M059J (cell line): ENCODE measurements around the gene FCRLB. TPM values are rescaled to one million over a fixed set of nuclear protein-coding genes. Genes with fewer than 3 reads are reported as not detected.
"Not testable (repeated sequence)": the region's sequence is repeated elsewhere in the genome, so short reads cannot be mapped to it uniquely, and the experiment has no call there.

Source experiments
- DNase-seq: peaks from one replicate; pipeline ENCODE4 v3.0.0-alpha.2; 2012; ENCODE audit warnings: low read depth
- total RNA-seq: library from RNA; depleted of rRNA; stranded (reverse); fragments of >200 nt; shearing (Covaris generic); gene quantifications from 2 replicates; pipeline ENCODE4 v1.2.3, GENCODE V29; 2014; rRNA removed

The FCRLB gene
- total RNA-seq, result 2.7 and 3.2 TPM in 2 replicates

DNA sequence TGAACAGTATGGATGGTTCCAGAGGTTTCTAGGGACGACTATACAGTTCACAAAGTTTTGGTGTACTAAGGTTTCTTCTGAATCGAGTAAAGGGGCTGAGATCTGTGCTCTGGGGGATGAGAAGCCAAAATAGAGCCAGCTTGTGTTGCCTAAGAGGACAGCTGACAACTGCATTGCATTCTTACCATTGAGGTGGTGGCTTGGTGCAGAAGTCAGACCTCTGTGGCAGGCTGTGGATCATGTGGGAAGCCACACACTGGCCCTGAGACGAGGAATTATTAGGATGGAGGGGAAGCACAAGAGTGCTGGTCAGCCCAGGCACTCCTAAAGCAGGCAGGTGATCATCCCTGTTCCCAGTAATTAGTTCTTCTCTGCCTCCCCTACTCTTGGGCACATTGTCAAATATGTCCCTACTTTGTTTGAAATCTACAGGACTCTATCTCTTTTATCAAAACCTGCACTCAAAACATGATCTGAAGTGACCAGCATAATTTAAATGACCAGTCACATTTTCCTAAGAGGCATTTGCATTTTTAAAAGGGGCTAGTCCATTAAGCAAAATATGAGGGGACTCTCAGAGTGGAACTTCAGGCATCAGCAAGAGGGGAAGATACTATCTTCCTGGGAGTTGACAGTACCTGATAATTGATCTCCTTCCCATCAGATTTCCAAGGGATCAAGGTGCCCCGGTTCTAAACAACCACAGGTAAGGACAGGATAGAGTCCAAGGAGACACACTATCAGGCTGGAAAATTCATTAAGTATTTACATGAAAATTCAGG, at the start of gene FCRLB:
TSS of gene FCRLB (plus strand) at position 589 of the 782 bp plus-strand sequence. CDS start 1,129 bp downstream, outside the sequence.
- DNase-seq, result no peak

DNA sequence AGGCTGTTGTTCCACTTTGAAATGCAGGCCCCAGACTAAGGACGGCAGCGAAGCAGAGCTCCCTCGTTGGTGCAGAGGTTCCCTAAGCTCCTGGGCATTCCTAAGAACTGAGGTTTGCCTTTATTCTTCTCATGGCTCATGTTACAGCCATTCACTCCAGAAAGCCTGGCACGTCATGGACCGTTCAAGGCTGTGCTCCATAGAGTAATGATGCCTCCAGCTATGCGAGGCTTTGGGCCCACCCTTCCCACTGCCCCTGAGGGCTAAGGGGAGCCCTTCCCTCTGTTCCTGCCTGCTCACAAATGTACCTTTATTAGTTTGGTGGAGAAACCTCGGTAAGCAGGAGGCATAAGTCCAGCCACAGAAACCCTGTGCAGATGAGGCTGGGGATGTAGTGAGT, 47.9 kb upstream of the FCRLB start:
- not testable (repeated sequence) for DNase-seq

GRCh38 chr1:161674447-161674846, 46.9 kb upstream of the FCRLB start:
- not testable (repeated sequence) for DNase-seq

- DNase-seq, result not testable (repeated sequence)
Measured at GRCh38 chr1:161674908-161675307, 46.4 kb upstream of the FCRLB start.

GRCh38 chr1:161676441-161676840, 44.9 kb upstream of the FCRLB start:
- DNase-seq, result no peak

DNA sequence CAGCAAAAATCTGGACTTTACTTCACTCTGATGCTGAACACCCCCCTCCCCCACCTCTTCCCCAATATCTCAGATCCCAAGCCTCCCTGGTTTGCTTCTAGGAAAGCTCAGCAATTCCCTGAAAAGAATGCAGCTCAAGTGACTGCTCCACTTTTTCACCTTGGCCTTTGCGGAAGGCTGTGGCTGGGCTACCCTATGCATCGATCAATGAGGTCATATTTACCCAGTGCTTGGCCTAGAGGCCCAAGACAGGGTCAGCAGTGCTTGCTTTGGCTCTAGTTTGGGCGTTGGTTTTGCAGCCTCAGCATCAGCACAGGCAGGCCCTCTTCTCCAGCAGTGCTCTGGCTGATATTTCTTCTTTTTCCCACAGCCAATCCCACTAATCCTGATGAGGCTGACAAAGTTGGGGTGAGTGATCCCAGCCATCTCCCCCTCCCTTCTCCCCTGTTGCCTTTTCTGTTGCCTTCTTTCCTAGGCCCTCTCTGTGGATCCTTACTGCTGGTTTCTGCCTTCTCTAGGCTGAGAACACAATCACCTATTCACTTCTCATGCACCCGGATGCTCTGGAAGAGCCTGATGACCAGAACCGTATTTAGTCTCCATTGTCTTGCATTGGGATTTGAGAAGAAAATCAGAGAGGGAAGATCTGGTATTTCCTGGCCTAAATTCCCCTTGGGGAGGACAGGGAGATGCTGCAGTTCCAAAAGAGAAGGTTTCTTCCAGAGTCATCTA, 44.2 kb upstream of the FCRLB start:
- DNase-seq, result no peak

- DNase-seq, result no peak
Measured at GRCh38 chr1:161678500-161678899, 42.8 kb upstream of the FCRLB start.

- DNase-seq, result no peak
Measured at GRCh38 chr1:161681879-161682278, 39.5 kb upstream of the FCRLB start.

DNA sequence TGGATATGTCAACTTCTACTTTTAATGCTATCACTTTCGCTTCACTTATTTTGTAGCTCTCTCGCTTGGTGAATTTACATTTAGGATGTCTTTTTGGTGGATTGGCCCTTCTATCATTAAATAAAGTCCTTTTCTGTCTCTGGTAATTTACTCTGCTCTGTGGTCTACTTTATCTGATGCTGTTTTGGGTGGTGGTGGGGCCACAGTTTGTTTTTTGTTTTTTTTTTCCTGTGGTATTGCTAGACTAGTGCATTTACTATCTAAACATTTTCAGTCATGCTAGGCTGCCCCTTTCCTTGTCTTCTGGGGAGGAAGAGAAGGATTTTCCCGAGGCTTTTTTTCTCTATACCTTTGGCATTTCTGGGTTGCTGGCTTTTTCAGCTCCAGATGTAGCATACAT, 32.4 kb upstream of the FCRLB start:
- no peak for DNase-seq

DNA sequence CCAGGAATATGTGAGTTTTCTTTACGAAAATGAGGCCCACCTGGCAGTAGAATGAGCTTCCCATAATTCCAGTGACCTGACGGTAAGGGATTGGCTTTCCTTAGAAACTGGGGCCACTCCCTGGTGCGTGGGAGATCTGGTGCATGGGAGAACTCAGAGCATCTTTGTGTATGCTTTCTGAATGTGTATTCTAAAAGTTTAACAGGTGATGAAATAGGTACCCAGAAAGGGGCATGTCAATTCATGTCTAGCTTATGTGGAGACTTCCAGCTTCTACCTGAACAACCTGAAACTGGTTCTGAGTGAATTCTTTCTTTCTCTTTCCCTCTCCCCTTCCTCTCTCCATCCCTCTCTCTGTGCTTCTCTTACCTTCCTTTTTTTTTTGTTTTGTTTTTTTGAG, 29.5 kb upstream of the FCRLB start:
- no peak for DNase-seq

GRCh38 chr1:161693020-161693712, 28.2 kb upstream of the FCRLB start:
- not testable (repeated sequence) for DNase-seq

DNA sequence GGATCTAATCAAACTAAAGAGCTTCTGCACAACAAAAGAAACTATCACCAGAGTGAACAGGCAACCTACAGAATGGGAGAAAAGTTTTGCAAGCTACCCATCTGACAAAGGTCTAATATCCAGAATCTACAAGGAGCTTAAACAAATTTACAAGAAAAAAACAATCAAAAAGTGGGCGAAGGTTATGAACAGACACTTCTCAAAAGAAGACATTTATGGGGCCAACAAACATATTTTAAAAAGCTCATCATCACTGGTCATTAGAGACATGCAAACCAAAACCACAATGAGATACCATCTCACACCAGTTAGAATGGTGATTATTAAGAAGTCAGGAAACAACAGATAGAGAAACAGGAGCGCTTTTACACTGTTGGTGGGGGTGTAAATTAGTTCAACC, 23.0 kb upstream of the FCRLB start:
- not testable (repeated sequence) for DNase-seq

DNA sequence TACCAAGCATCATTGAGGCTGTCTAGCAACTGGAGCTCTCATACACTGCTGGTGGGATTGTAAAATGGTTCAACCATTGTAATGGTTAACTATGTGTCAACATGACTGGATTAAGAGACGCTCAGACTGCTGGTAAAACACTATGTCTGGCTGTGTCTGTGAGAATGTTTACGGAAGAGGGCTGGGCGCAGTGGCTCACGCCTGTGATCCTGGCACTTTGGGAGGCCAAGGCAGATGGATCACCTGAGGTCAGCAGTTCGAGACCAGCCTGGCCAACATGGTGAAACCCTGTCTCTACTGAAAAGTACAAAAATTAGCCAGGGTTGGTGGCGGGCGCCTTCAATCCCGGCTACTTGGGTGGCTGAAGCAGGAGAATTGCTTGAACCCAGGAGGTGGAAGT, 19.1 kb upstream of the FCRLB start:
- no peak for DNase-seq

DNA sequence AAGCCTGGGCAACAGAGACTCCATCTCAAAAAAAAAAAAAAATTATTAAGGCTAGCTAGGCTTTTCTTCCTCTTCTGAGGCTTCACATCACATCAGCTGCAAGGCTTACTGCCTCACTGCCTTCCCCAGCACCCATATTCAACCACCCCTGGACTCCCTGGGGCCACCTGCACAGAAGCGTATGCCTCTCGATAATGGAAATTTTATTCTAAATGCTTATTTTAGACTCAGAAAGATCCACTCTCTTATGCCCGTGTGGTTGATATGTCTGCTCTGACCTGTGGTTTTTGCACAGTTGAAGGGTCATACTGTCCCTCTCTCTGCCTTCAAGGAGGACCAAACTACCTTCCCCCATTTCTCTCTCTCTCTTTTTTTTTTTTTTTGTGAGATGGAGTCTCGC, 15.8 kb upstream of the FCRLB start:
- no peak for DNase-seq

- DNase-seq, result peak; percentile 79
Measured at GRCh38 chr1:161706113-161706481, 15.2 kb upstream of the FCRLB start.

- peak; percentile 97 for DNase-seq
Measured at GRCh38 chr1:161706482-161707347, 14.6 kb upstream of the FCRLB start, which contains the start of gene FCRLA. Gene FCRLA (plus strand): TSS chr1:161707229. CDS start chr1:161707265, 36 bp downstream.

DNA sequence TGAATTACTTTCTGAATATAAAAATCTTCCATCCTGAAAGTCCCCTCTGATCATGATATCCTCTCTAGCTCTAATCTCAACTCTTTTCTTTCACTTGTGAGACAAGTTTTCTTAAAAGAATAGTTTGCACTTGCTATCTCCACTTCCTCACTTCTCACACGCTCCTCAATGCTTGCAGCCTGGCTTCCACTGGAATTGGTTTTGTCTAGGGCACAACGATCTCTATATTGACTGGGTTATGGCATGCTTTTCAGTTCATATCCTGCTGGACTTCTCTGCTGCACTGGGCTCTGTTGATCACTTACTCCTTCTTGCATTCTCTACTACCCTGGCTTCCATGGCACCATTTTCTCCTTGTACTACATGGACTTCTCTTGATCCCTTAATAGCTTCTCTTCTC, 13.8 kb upstream of the FCRLB start:
- DNase-seq, result no peak

DNA sequence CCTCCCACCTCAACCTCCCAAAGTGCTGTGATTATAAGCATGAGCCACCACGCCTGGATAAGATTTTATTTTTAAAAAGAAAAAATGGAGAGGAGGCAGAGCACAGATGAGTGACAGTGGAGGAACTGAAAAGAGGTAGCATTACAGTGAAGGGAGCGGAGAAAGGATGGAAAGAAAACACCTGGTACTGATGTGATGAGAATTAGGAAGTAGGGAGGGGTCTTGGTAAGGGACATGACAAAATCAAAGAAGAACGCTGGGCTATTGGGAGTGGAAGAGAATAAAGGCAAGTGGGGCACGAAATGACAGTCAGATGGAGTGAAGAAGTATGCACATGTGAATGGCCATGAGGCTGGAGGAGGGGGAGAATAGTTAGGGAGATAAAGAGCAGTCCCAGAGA, 12.0 kb upstream of the FCRLB start:
- DNase-seq, result no peak

- no peak for DNase-seq
Measured at GRCh38 chr1:161710560-161710959, 10.8 kb upstream of the FCRLB start.

GRCh38 chr1:161718559-161719324, 2.6 kb upstream of the FCRLB start:
- no peak for DNase-seq

- no peak for DNase-seq
Measured at GRCh38 chr1:161719325-161719611, 2.1 kb upstream of the FCRLB start.
